Stimulated activated CD4-positive, alpha-beta T cell treated with anti-CD3 and anti-CD28 coated beads, Interleukin-12 subunit alpha, Interleukin-12 subunit beta, amount 100 ng/mL, for 4 hours (primary cell): ENCODE measurements around the gene SMAD3.
A peak's percentile ranks its signal among the peaks of the same experiment; 100 is the strongest.

Source experiments
- DNase-seq: peaks from one replicate; pipeline ENCODE4 v3.0.0-alpha.2; 2020

SMAD3 gene

DNA sequence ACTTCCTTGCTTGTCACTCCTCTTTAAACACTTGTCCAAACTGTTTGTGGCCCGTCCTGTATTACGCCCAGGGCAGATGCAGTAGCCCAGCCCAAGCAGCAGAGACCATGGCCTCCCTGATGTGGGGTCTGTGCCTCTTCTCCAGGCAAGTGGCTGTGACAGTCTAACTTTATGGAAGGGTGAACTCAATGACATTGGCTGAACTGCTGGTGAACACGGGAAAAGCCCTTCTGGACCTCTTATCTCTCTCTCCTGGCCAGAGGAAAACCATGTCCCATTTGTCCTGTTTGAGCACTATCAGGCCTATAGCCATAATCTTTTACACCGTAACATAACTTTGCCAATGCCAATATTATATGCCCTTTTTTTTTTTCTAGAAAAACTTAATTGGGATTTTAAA, 67.6 kb downstream of the SMAD3 start:
- DNase-seq, result no peak

DNA sequence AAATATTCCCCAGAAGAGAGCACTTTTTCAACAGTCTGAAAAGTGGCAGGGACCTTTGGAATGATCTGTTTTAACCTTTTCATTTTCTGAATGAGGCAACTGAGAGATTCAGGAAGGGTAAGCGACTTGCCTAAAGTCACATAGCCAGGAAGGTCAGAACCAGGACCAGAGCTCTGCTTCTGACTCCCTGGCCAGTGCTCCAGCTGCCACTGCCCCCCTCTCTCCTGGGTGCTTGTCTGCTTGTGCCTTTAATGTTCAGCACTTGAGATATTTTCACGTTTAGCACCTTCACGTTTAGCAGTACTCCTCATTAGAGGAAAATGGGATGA, 68.3 kb downstream of the SMAD3 start:
- no peak for DNase-seq

DNA sequence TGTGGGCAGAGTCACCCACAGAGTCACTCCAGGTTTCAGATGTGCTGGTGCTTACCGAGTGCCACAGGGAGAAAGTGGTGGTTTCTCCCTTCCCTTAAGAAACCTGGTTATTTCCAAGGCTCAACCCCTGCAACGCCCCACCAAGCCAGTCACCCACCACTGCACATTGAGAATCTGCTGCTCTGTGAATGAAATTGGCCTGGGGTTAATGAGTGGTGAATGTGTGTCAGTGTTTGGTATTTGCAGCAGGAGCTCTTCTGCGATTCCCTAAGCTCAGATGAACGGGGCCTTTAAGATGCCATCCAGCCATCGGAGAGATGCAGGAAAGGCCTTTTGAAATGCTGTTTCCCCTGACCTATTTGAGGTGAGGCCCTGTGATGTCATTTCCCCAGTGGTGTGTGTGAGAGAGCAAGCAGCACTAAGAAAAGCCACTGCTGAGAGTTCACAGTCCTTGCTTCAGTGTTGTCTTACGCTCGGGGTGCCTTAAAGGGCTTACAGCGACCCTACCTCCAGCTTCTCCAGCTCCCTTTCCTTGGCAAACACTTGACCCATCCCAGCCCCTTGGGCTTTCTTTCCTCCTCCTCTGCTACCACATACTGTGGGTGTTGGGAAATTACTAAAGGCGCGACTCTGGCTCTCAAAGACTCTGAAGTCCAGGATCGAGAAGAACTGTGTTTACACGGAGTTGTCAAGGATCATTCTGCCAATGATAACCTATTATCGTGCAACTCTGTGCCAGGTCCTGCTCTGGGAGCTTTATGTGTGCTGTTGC, 68.9 kb downstream of the SMAD3 start:
- peak; percentile 26 for DNase-seq

DNA sequence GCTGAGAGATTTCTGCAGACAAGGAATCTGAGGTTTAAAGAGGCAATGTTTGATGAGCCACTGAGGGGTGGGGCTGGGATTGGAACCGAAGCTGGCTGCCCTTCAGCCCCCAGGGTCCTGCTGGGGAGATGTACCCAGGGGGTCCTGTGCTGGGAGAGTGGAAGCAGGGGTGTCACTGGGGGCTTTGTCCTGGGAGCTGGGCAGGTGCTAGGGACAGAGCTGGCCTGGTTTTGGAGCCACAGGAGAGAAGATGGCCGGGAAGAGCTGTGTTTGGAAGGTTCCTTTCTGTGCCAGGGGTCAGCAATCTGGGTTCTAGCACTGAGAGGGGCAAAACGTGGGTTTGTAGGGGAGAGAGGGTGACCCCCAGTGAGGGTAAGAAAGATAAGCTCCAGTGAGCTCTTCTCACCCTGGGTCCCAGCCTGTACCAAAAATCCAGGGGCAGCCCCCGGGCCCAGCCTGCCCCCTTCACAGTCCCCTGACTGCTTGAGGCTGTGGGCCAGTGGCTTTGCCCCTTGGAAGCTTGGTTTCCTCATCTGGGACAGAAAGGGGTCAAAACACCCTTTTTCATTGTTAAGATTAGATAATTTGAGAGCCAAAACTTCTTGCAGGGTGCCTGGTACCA, 69.6 kb downstream of the SMAD3 start:
- no peak for DNase-seq

DNA sequence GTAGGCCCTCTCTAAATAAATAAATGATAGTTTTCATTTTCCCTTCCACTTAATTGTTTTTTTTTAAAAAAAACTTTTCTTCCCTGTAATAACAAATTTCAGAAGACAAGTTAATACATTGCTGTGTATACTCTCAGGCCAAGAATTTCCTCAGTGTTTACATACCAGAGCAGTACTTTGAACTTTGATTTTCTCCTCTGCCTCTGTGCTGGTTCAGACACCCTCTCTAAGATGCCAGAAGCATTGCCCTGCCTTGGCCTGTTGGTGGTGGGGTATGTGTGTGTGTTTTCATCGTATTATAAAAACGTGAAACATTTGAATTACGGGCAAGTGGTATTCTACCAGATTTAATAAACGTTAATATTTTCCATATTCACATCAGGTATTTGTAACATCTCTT, 70.1 kb downstream of the SMAD3 start:
- no peak for DNase-seq

DNA sequence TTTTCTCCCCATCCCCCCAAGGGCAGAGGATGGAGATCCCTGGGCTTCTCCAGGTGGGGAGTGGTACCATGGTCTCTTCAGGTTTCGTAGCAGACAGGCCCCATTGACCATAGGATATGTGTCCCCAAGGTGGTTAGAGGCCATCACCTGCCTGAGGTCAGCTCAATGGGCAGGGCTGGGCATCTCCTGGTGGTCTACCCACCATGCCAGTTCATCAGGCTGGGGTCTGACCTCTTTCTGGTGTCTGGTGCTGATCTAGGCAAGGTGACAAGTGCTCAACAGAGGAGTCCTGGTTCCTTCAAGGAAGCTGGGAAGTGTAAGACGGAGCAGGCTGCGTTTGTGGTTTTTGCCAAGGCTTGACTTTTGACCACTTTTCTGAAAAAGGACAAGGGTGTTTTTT, 71.4 kb downstream of the SMAD3 start:
- DNase-seq, result no peak

DNA sequence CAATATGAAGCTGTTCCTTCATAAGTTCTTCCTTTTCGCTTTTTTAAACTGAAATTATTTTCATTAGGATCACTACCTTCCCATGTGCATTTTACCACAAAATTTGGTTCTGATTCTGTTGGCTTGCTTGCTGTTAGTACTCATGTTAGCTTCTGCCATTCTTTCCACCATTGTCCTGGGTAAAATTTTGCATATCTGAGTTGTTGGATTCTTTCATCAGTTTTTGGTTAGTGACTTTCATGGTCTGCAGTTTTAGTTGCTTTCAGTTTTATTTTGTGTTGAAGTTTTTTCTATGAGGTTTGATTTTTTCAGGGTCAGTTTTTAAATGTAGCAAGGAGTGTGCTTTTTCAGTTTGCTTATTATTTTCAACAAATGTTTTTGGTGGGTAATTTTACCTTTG, 71.9 kb downstream of the SMAD3 start:
- DNase-seq, result no peak

DNA sequence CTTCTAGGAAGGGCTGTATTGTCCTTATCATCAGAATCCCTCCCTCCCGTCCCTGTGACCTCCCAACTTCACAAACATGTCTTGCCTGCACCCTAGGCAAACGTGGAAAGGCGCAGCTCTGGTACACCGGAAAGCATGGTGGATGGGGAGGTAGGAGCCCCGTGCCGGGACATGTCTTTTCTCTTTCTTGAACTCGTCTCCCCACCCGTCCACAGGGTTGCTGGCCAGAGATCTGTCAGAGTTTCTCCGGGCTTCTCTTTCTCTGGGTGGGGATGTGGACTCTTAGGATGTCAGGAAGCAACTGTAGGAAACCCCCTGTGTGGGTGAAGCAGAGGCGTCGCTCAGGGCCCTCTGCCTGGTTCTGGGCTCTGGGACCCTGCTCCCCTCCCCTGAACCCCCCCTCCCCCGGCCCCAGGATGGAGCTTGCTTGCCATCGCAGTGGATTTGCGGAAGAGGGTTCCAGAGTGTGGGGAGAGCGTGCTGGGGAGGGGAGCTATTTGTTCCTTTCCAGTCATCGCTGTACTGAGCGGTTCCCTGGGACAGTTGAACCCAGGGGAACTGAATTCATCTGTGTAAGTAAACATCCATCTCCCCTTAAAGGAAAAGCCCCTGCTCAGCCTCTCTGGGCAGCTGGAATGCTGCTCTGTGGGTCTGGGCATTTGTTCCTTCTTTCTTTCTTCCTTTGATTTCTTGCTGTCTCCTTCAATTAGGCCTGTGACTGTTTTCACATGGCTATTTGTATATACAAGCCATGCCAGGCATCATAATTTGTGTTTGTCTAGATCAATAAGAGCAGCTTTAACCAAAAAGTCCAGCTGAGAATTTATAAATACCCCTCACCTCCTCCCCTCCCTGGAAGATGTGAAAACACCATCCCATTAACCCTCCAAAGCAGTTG, 72.8 kb downstream of the SMAD3 start:
- no peak for DNase-seq

DNA sequence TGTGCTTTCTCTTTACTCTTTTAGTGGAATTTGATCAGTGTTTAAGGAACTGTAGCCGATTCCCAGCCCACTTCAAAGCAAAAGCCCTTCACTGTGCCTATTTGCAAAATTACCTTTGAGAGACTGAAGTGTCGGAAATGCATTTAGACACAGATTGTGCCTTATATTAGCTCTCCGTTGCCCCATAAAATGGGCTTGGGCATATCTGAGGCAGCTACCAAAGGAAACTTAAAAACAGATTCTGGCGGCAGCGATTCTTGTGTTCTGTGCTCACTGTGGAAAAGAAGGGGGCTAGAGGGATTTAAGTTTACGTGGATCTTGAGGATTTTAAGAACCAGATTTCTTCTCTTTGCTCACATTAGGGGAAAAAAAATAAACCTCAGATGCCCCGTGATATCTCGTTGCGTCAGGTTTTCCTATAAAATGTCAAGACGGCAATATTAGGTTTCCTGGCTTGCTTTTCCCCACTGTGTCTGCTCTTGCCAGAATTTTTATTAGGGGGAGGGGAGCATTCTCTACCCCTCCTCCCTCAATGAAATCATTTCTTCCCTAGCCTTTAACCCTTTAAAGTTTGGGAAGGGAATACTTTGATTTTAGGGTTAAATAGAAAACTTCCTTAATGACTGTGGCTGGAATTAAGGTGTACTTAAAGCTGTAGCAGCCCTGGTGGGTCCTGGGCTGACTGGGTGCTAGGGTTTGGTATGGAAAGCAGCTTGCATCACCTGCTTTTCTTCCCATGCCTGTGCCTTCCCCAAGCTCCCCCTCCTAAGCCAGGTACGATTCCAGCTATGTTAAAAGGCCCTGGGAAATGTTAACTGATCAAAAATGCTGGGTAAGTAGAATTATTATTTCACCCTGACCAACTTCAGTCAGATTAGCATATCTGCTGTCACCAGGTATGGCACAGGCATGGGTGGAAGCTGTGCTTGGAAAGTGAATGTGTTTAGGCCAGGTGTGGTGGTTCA, 73.8 kb downstream of the SMAD3 start:
- DNase-seq, result no peak

DNA sequence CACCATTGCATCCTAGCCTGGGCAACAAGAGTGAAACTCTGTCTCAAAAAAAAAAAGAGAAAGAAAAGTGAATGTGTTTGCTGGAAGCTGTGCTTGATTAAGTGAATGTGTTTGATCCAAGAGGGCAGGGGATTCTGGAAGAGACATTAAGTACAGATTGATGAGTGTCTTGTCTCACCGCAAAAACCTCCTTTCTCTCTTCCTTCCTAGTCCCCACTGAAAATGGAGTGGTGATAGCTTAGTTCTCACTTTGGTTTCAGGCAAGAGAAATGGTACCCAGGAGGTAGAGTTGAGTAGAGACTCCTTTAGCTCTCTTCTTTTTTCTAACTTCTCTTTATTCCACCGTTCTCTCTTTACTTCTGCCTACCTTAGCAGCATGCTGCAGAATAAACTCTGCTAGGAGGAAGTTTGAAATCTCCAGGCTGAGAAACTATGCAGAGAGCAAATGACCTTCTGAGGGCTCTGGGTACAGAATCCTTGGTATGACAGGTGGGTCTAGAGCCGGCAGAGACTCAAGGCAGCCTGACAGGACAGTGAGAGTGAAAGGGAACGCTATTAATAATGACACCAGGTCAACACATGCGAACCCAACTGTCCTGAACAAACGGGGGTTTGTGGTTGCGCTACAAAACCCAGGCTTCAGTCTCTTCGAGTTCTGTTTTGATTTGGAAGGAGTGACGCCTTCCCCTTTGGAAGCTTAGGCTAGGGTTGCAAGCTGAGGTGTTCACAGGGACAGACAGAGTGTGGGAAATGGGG, 74.9 kb downstream of the SMAD3 start:
- DNase-seq, result no peak

DNA sequence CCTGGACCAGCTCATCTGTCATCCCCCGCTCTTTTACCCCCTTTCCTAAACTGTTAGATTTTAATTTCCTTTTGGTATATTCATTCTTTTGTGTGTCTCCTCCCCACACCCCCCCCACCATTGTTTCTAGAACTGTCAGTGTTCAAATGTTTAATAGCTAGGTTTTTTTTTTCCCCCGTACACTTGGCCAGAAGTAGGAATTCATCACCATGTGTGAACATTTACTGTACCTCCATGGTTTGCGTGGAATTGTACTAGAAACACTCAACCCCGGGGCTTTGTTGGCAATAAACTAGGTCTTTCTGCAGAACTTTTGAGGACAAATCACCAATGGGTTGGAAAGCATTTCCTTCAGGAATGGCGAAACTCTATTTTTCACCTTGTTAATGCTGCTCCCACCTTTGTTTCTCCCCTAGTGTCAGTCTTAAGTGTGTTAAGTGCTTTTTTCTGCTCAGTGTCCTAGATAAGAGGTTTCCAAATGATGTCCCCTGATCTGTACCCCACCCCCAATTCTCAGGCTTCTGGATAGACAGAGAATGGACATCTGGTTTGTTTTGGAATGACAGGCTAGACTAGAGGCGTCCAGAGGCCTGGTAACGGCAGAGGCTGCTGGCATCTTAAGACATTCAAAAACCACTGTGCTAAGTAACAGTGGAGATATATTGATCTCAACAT, 76.8 kb downstream of the SMAD3 start:
- DNase-seq, result no peak

DNA sequence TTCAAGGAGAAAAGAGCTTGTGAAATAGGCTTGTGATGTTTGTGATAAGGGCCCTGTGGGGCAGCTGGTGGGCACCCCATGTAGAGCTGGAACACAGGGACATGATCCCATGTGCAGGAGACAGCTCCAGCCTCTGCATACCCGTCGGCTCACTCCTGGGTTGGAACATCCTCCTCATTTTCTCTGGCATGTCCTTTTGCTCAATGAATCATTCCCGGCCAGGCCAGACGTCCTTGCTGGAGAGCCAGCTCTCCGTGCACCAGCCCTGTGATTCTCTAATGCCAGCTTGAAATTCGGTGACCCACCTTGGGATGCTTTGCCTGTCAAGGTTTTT, 77.3 kb downstream of the SMAD3 start:
- no peak for DNase-seq

DNA sequence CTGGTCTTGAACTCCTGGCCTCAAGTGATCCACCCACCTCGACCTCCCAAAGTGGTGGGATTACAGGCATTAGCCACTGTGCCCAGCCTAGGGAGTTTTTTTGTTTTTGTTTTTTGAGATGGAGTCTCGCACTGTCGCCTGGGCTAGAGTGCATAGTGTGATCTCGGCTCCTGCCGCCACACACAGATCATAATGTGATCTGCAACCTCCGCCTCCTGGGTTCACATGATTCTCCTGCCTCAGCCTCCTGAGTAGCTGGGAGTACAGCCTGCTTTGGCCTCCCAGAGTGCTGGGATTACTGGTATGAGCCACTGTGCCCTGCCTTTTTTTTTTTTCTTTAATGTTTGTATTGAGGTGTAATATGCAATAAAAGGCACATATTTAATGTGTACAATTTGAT, 78.2 kb downstream of the SMAD3 start:
- DNase-seq, result no peak

DNA sequence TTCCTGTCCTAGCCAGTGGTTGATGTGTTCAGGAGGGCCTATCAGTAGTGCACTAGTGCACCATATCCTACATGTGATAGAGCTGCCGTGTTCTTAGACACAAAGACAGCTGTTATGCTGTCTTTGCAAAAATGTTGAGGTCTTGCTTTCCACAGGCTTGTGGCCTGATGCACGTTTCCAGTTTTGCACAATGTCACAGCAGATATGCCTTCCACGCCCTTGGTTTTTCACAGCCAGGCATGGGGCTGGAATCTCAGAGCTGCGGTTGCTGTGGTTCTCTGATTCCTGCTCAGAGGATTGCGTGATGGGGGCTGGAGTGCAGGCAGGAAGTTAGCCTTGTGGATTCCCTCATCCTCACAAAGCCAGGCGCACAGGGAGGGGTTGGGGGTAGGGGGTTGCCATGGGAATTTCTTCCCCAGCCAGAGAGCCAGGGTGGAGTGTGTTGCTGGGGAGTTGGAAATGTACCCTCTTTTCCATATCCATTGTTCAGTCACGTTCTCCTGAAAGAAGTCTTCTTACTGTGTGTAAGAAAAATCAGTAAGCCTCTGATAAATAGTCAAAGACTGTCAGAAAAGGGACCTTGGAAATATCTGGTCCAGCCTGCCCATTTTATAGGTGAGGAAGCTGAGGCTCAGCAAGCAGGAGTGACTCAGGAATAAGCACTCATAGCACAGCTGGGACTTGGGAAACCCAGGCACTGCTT, 79.4 kb downstream of the SMAD3 start:
- no peak for DNase-seq

DNA sequence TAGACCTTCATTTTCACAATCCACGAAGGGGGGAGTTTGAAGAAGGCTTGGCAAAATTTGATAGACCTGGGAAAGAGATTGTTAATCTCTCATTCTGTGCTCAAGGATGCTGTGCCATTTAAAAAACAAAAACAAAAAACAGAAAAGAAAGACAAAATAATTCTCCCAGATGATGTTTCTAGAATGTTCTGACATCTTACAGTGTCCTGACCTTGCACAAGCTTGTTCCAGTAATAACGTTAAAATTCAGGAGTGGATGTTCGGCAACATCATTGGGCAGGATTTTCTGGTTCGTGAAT, 79.9 kb downstream of the SMAD3 start:
- DNase-seq, result no peak

DNA sequence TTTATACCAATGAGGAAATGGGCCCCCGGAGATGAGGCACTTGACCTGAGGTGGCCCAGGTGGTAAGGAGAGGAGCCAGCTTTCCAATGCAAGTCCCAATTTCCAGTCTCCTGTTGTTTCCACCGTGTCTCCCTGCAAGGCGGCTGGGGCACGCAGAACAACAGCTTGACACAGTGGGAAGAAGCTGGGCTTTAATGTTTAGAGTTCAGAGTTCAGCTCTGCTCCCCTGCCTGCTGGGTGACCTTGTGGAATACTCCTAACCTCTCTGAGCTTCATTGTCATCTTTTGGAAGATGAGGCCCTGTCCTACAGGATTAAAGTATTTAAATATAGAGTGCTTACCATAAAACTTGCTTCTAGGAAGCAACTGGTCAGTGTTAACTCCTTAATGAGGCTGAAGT, 80.3 kb downstream of the SMAD3 start:
- no peak for DNase-seq

DNA sequence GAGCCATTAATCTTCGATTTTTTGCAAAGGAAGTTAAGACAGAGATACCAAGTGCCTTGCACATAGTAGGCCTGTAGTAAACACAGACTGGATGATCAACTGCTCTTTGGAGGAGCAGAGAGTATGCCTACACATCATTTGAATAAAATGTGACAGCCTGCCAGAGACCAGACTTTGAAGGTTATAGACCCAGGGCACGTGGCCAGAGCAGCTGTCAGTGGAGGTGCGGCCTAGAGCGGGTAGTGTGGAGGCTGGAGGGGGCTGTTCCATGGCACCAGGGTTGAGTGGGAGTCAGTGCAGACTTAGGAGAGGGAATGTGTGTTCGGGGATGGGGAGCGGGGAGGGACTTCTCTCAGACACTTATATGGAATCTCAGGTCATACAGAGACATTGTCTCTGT, 80.8 kb downstream of the SMAD3 start:
- DNase-seq, result no peak

DNA sequence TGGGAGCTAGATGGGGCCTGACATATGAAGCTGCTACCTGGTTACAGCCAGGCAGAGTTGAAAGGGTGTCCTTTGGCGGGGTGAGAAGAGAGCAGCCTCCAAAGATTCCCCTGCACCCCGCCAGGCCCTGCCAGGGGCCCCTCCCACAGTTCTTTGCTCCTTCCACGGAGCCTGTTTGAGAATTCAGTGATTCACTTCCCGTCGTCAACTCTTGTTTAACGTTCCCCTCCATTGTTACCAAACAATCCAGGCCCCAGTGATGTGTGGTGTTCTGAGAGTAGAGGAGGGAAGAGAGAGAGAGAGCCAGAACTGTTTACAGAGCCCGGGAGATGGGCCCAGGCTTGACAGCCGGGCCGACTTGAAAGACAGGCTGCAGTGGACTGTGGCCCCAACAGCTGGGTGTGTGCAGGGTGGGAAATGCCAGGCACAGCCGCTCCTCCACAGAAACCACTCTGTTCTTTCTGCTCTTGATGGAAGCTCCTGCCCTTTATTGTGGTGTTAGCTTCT, 81.5 kb downstream of the SMAD3 start:
- peak; percentile 22 for DNase-seq

DNA sequence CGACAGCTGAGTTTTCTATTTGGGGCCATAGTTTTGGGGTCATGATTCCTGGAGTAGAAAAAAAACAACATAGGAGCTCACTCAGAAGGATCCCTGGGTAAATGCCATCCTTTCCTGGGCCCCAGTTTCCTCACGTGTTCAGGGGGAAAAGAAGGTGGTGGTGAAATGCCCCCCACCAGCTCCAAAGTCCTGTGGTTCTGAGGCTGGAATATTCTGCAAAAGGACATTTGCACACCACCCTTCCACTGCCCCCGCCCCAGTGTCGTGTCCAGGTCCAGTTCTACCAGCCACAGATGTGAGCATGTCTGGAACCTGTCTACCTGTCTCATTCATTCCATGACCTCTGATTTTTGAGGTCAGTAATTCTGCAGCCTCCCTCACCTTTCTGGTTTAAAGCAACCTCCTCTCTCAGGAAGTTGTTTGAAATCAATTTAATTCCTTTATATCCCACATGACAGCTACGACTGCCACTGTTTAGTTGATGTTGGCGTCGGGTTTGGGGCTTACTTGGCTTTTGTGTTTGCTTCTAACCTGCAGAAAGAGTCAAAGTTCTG, 82.1 kb downstream of the SMAD3 start:
- DNase-seq, result no peak

DNA sequence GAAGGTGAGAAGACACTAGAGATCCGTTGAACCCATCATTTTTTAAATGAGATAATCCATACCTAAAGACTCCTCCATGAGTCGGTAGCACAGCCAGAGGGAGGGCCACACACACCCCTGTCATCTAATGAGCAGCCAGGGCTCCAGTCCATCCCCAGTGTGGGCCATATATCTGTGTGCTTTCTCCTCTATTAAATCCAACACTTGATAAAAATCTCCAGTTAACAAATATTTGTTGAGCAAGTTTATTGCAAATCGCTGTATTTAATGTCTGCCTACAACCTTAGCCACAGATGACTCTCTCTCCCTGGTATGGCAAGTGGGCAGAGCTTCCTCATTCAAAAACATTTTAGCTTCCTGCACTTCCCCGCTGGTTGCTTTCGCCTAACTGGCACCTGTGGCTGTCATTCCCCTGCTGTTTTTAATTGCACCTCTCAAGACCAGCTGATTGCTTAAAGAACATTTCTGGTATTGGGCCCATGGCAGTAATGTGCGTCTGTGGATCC, 82.8 kb downstream of the SMAD3 start:
- DNase-seq, result no peak
